Gastroesophageal sphincter (tissue), 4 donors: ENCODE results near the gene C2CD5. TPM values are rescaled to one million over a fixed set of nuclear protein-coding genes. Genes with fewer than 3 reads are reported as not detected.

ENCODE experiments used
- ATAC-seq: fragments of 150-250 bp; one replicate; pipeline ENCODE4 v1.9.1; 2016; ENCODE audit warnings: mild to moderate bottlenecking, moderate library complexity
- H3K27ac ChIP-seq, 4 donors: fragments of 200-600 bp; sonication (generic) in 3 of 4; 1 replicate in 3 of 4; 2 replicates in 1 of 4; pipeline ENCODE4 v1.5.1; 2016 to 2019
- H3K27me3 ChIP-seq: fragments of 200-600 bp; sonication (generic); one replicate; pipeline ENCODE4 v1.5.1; 2019
- H3K36me3 ChIP-seq, 2 donors: fragments of 200-600 bp; sonication (generic); one replicate each; pipeline ENCODE4 v1.5.1; 2019; ENCODE audit warnings: control low read depth in 1 of 2
- H3K4me1 ChIP-seq, 3 donors: fragments of 200-600 bp; sonication (generic); 1 replicate in 2 of 3; 2 replicates in 1 of 3; pipeline ENCODE4 v1.5.1; 2016 to 2019; ENCODE audit warnings: control low read depth in 2 of 3
- H3K4me3 ChIP-seq, 2 donors: fragments of 200-600 bp; sonication (generic); one replicate each; pipeline ENCODE4 v1.5.1; 2019; ENCODE audit warnings: mild to moderate bottlenecking in 1 of 2, moderate library complexity in 1 of 2
- H3K9me3 ChIP-seq, 3 donors: fragments of 200-600 bp; sonication (generic); one replicate each; pipeline ENCODE4 v1.5.1; 2017 to 2019; ENCODE audit warnings: control low read depth in 2 of 3
- EP300 ChIP-seq: sonication (generic); formaldehyde crosslinking; IDR thresholded peaks from one replicate; pipeline ENCODE4 v1.6.1; 2017; ENCODE audit warnings: antibody characterized with exemption, mild to moderate bottlenecking
- POLR2A ChIP-seq, 2 donors: fragments of 450-650 bp; IDR thresholded peaks; one replicate each; pipeline ENCODE4 v1.6.1; 2017; ENCODE audit warnings: antibody characterized with exemption in 2 of 2, mild to moderate bottlenecking in 2 of 2, moderate library complexity in 1 of 2
- POLR2AphosphoS5 ChIP-seq: sonication (generic); formaldehyde crosslinking; IDR thresholded peaks from one replicate; pipeline ENCODE4 v1.6.1; 2017; ENCODE audit warnings: antibody characterized with exemption
- WGBS, 2 donors: methylation state at CpG; one replicate each; pipeline ENCODE4 v1.1.5; 2018; ENCODE audit warnings: low coverage in 1 of 2; 5-methylcytosine and 5-hydroxymethylcytosine counted together
- total RNA-seq, 4 donors: library from RNA; depleted of rRNA; stranded (reverse); fragments of >200 nt; gene quantifications; one replicate each; pipeline ENCODE4 v1.1.0, GENCODE V29; 2016
- TF ChIP-seq, protein P1 (sequence below), 4 experiments: fragments of 200-600 bp in 2 of 4; fragments of 450-650 bp in 2 of 4; sonication (generic) in 1 of 4; IDR thresholded peaks; one replicate each; pipeline ENCODE4 v1.5.1; 2017 to 2019; ENCODE audit warnings: antibody characterized with exemption in 4 of 4, mild to moderate bottlenecking in 2 of 4, moderate library complexity in 2 of 4

C2CD5 gene
- total RNA-seq, 4 donors from 2014 or later = 18.9 to 72.8 (median 31.7) TPM

DNA sequence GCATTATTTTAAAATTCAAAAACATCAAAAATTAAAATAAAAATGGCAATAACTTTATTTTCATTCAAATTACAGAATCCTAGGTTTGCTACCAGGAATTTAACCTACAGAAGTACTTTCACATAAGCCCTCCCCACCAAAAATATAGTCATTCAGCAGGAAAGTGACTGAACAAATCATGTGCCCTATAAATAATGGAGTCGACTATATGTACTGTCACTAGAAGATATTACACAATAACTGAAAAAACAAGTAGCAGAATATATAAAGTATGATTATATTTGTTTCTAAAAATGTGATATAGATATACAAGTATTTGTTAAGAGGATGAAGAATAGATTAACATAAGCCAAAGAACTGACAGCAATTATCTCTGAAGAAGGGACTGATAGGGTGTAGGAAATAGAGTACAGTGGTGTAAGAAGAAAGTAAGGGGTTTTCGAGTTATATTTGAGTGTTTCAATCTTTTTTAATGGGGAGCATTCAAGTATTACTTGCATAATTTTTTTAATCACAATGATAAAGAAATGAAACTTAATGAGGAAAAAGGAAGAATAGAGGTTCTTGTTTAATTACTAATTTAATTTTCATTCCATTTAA lies 7.9 kb downstream of the C2CD5 start:
- H3K36me3 ChIP-seq = peaks cover 0 to 31% of the 10 kb centered on the region in 2 donors
- TF ChIP-seq POLR2A (IDR thresholded peaks at IDR 0.05) = no peak
- TF ChIP-seq EP300 = no peak
- no peak for TF ChIP-seq POLR2AphosphoS5
- TF ChIP-seq, protein P1, sequence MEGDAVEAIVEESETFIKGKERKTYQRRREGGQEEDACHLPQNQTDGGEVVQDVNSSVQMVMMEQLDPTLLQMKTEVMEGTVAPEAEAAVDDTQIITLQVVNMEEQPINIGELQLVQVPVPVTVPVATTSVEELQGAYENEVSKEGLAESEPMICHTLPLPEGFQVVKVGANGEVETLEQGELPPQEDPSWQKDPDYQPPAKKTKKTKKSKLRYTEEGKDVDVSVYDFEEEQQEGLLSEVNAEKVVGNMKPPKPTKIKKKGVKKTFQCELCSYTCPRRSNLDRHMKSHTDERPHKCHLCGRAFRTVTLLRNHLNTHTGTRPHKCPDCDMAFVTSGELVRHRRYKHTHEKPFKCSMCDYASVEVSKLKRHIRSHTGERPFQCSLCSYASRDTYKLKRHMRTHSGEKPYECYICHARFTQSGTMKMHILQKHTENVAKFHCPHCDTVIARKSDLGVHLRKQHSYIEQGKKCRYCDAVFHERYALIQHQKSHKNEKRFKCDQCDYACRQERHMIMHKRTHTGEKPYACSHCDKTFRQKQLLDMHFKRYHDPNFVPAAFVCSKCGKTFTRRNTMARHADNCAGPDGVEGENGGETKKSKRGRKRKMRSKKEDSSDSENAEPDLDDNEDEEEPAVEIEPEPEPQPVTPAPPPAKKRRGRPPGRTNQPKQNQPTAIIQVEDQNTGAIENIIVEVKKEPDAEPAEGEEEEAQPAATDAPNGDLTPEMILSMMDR (IDR thresholded peaks at IDR 0.05) = no peak
- H3K27me3 ChIP-seq = no peaks in the 10 kb centered on the region
- no peak overlapping the region for H3K27ac ChIP-seq
- no peak for ATAC-seq
- WGBS, 2 donors = 76 to 80% methylated on average over 2 of the region's 2 CpGs
- peaks cover 0 to 59% (median 0%) of the 10 kb centered on the region in 3 donors for H3K4me1 ChIP-seq
- H3K9me3 ChIP-seq = no peaks in the 10 kb centered on the region
- H3K4me3 ChIP-seq = no peak overlapping the region

GRCh38 chr12:22535478-22535877 lies 8.9 kb downstream of the C2CD5 start:
- WGBS, 2 donors = 100% methylated on average over 1 to 2 of the region's 2 CpGs
- H3K27ac ChIP-seq = no peak overlapping the region
- no peaks in the 10 kb centered on the region for H3K27me3 ChIP-seq
- ATAC-seq = no peak
- peaks cover 0 to 38% of the 10 kb centered on the region in 2 donors for H3K36me3 ChIP-seq
- peaks cover 0 to 49% (median 0%) of the 10 kb centered on the region in 3 donors for H3K4me1 ChIP-seq
- H3K9me3 ChIP-seq = no peaks in the 10 kb centered on the region
- TF ChIP-seq, protein P1 (IDR thresholded peaks at IDR 0.05) = no peak
- TF ChIP-seq POLR2AphosphoS5 (no peak), EP300 (no peak), POLR2A (IDR thresholded peaks at IDR 0.05) (no peak)
- H3K4me3 ChIP-seq = no peak overlapping the region

- peaks cover 0 to 38% of the 10 kb centered on the region in 2 donors for H3K36me3 ChIP-seq
- no peak for ATAC-seq
- H3K27ac ChIP-seq = no peak overlapping the region
- H3K4me3 ChIP-seq = no peak overlapping the region
- H3K27me3 ChIP-seq = no peaks in the 10 kb centered on the region
- 89 to 100% methylated on average over 1 of the region's 1 CpG for whole genome bisulfite sequencing, 2 donors
- H3K9me3 ChIP-seq = no peaks in the 10 kb centered on the region
- no peak for TF ChIP-seq POLR2A (IDR thresholded peaks at IDR 0.05)
- TF ChIP-seq, protein P1 (IDR thresholded peaks at IDR 0.05) = no peak
- no peak for TF ChIP-seq POLR2AphosphoS5
- TF ChIP-seq EP300 = no peak
- H3K4me1 ChIP-seq = peaks cover 0 to 49% (median 0%) of the 10 kb centered on the region in 3 donors
Observed at GRCh38 chr12:22535038-22535437, 9.3 kb downstream of the C2CD5 start.

GRCh38 chr12:22533155-22533554 lies 11.2 kb downstream of the C2CD5 start:
- 90 to 93% methylated on average over 3 to 4 of the region's 4 CpGs for WGBS, 2 donors
- no peak for ATAC-seq
- Histone ChIP-seq H3K4me3 (no peak overlapping the region), H3K36me3 (peaks cover 0 to 38% of the 10 kb centered on the region in 2 donors), H3K27ac (no peak overlapping the region), H3K27me3 (no peaks in the 10 kb centered on the region), H3K4me1 (peaks cover 0 to 38% (median 0%) of the 10 kb centered on the region in 3 donors), H3K9me3 (no peaks in the 10 kb centered on the region)
- TF ChIP-seq, protein P1 (IDR thresholded peaks at IDR 0.05) = no peak
- TF ChIP-seq EP300 (no peak), POLR2A (IDR thresholded peaks at IDR 0.05) (no peak), POLR2AphosphoS5 (no peak)

GRCh38 chr12:22532317-22532716 lies 12.0 kb downstream of the C2CD5 start:
- Histone ChIP-seq H3K4me1 (peaks cover 0 to 33% (median 0%) of the 10 kb centered on the region in 3 donors), H3K4me3 (no peak overlapping the region), H3K27ac (peak overlapping the region in 1 of 4 donors; percentile 47), H3K36me3 (peaks cover 0 to 41% of the 10 kb centered on the region in 2 donors), H3K27me3 (no peaks in the 10 kb centered on the region), H3K9me3 (no peaks in the 10 kb centered on the region)
- 60 to 69% methylated on average over 3 to 4 of the region's 4 CpGs for WGBS, 2 donors
- ATAC-seq = no peak
- TF ChIP-seq POLR2AphosphoS5 (peak; percentile 22), EP300 (no peak)
